Measurements from ENCODE around the gene MARCHF2.
"Not testable (repeated sequence)": the region's sequence is repeated elsewhere in the genome, so short reads cannot be mapped to it uniquely, and the experiment has no call there.

Gene MARCHF2

GRCh38 chr19:8387688-8388611, 25.2 kb upstream of the MARCHF2 start:
- no peak for DNase-seq

GRCh38 chr19:8388612-8388958, 24.5 kb upstream of the MARCHF2 start:
- DNase-seq = no peak

GRCh38 chr19:8389891-8390616, 23.1 kb upstream of the MARCHF2 start, which contains the start of gene RAB11B:
Gene RAB11B, plus strand, starts transcription at chr19:8390360. Its CDS starts 57 bp downstream, at chr19:8390417.
- peak; percentile 99 for DNase-seq

GRCh38 chr19:8390617-8390981, 22.5 kb upstream of the MARCHF2 start:
- peak; percentile 98 for DNase-seq

- no peak for DNase-seq
These were observed 21.7 kb upstream of the MARCHF2 start for GRCh38 chr19:8391198-8392016.

GRCh38 chr19:8392017-8392591, 21.0 kb upstream of the MARCHF2 start:
- DNase-seq = no peak

GRCh38 chr19:8393192-8393870, 19.8 kb upstream of the MARCHF2 start:
- DNase-seq = no peak

GRCh38 chr19:8393871-8394250, 19.2 kb upstream of the MARCHF2 start:
- no peak for DNase-seq

- DNase-seq = no peak
These were observed 17.5 kb upstream of the MARCHF2 start for GRCh38 chr19:8395621-8396082.

GRCh38 chr19:8396185-8396562, 16.9 kb upstream of the MARCHF2 start:
- DNase-seq = no peak

GRCh38 chr19:8396563-8397203, 16.4 kb upstream of the MARCHF2 start:
- peak; percentile 65 for DNase-seq

GRCh38 chr19:8397271-8397670, 15.8 kb upstream of the MARCHF2 start:
- DNase-seq = no peak

- DNase-seq = no peak
These were observed 15.3 kb upstream of the MARCHF2 start for GRCh38 chr19:8397746-8398310.

GRCh38 chr19:8398311-8398771, 14.8 kb upstream of the MARCHF2 start:
- DNase-seq = no peak

GRCh38 chr19:8399681-8400188, 13.4 kb upstream of the MARCHF2 start:
- no peak for DNase-seq

GRCh38 chr19:8401981-8402411, 11.1 kb upstream of the MARCHF2 start:
- DNase-seq = no peak

- DNase-seq = no peak
These were observed 9.8 kb upstream of the MARCHF2 start for GRCh38 chr19:8403098-8403819.

- DNase-seq = no peak
These were observed 9.3 kb upstream of the MARCHF2 start for GRCh38 chr19:8403820-8404109.

- DNase-seq = no peak
These were observed 8.5 kb upstream of the MARCHF2 start for GRCh38 chr19:8404391-8405151.

- not testable (repeated sequence) for DNase-seq
These were observed 2.4 kb upstream of the MARCHF2 start for GRCh38 chr19:8410718-8411117.
